H1 (cell line): ENCODE results near the gene WDR64. TPM values are rescaled to one million over a fixed set of nuclear protein-coding genes. Genes with fewer than 3 reads are reported as not detected.

Experiments used
- CTCF ChIA-PET: fragments of 300-600 bp; sonication (Branson Sonifier 250); formaldehyde crosslinking; loops from one replicate; lab custom pipeline; 2021; ENCODE audit not compliant: partially characterized antibody; lab: Charles Lee
- POLR2A ChIA-PET: fragments of 300-600 bp; sonication (Branson Sonifier 250); formaldehyde crosslinking; loops from one replicate; lab custom pipeline; 2021; ENCODE audit warnings: inconsistent platforms; ENCODE audit not compliant: partially characterized antibody; lab: Charles Lee
- DNase-seq, 2 experiments: peaks; one replicate each; pipeline versions ENCODE4 v3.0.0 to v3.0.0-alpha.2; 2010 to 2022; ENCODE audit warnings: low spot score in 2 of 2, low read depth in 1 of 2, mixed read lengths in 1 of 2
- FAIRE-seq: peaks from 2 replicates; lab custom pipeline; 2011; peaks lifted over from hg19 to GRCh38; lab: Jason Lieb, UNC
- H2AFZ ChIP-seq: 2 replicates; pipeline ENCODE4 v1.8.1; 2012; ENCODE audit warnings: low read length, inconsistent platforms
- H2AK5ac ChIP-seq: 2 replicates; pipeline ENCODE4 v1.6.1; 2013; ENCODE audit warnings: low read depth, low read length
- H2BK120ac ChIP-seq: replicated peaks from 2 replicates; pipeline ENCODE3; 2013; ENCODE audit warnings: low read depth, low read length, inconsistent platforms
- H2BK12ac ChIP-seq: 2 replicates; pipeline ENCODE4 v1.6.1; 2013; ENCODE audit warnings: low read depth, low read length
- H2BK15ac ChIP-seq: 2 replicates; pipeline ENCODE4 v1.6.1; 2013; ENCODE audit warnings: low read length
- H2BK20ac ChIP-seq: 2 replicates; pipeline ENCODE4 v1.6.1; 2013; ENCODE audit warnings: low read length
- H2BK5ac ChIP-seq: 2 replicates; pipeline ENCODE4 v1.6.1; 2013; ENCODE audit warnings: low read depth, low read length
- H3K14ac ChIP-seq: 2 replicates; pipeline ENCODE4 v1.6.1; 2013; ENCODE audit warnings: inconsistent platforms; ENCODE audit not compliant: insufficient read length
- H3K18ac ChIP-seq: 2 replicates; pipeline ENCODE4 v1.6.1; 2013; ENCODE audit warnings: low read length; ENCODE audit errors: extremely low read depth
- H3K23ac ChIP-seq: 2 replicates; pipeline ENCODE4 v1.6.1; 2013; ENCODE audit warnings: inconsistent platforms; ENCODE audit not compliant: insufficient read length
- H3K23me2 ChIP-seq: 2 replicates; pipeline ENCODE4 v1.6.1; 2013; ENCODE audit warnings: low read depth, low read length
- H3K27ac ChIP-seq: 2 replicates; pipeline ENCODE4 v1.6.1; 2011; ENCODE audit warnings: low read depth, low read length, inconsistent platforms
- H3K27me3 ChIP-seq, 4 experiments: replicated peaks in 1 of 4; 1 replicate in 1 of 4; 2 replicates in 3 of 4; pipeline versions ENCODE4 v1.6.1 to v1.8.1; 2011 to 2013; ENCODE audit warnings: low read length in 3 of 4, mild to moderate bottlenecking in 3 of 4, inconsistent platforms in 2 of 4, mixed read lengths in 2 of 4, moderate library complexity in 1 of 4; ENCODE audit not compliant: control insufficient read depth in 3 of 4, insufficient read depth in 3 of 4; ENCODE audit errors: extremely low read depth in 1 of 4
- H3K36me3 ChIP-seq, 4 experiments: 2 replicates each; pipeline versions ENCODE4 v1.6.1 to v1.8.1; 2011 to 2013; ENCODE audit warnings: mild to moderate bottlenecking in 4 of 4, low read length in 3 of 4, moderate library complexity in 2 of 4, control low read depth in 1 of 4, inconsistent platforms in 1 of 4; ENCODE audit not compliant: insufficient read depth in 4 of 4, control insufficient read depth in 2 of 4
- H3K4ac ChIP-seq: replicated peaks from 2 replicates; pipeline ENCODE3; 2013; ENCODE audit warnings: low read length, low read depth, mixed read lengths, inconsistent platforms; ENCODE audit not compliant: insufficient read length
- H3K4me1 ChIP-seq, 4 experiments: replicated peaks in 1 of 4; 1 replicate in 1 of 4; 2 replicates in 3 of 4; pipeline versions ENCODE4 v1.6.1 to v1.8.1; 2011 to 2013; ENCODE audit warnings: low read length in 3 of 4, inconsistent platforms in 2 of 4, mixed read lengths in 1 of 4; ENCODE audit not compliant: insufficient read depth in 4 of 4, control insufficient read depth in 3 of 4
- H3K4me2 ChIP-seq, 2 experiments: 2 replicates each; pipeline versions ENCODE4 v1.6.1 to v1.8.1; 2011 to 2013; ENCODE audit warnings: low read depth in 2 of 2, low read length in 2 of 2, control low read depth in 1 of 2, inconsistent platforms in 1 of 2, mild to moderate bottlenecking in 1 of 2; ENCODE audit not compliant: insufficient read depth in 1 of 2
- H3K4me3 ChIP-seq, 4 experiments: fragments of 200-600, 300-600 bp in 1 of 4; sonication (generic), shearing (Covaris generic), sonication (Bioruptor Twin) in 1 of 4; 2 replicates each; pipeline versions ENCODE4 v1.5.1 to v1.8.1; 2011 to 2016; ENCODE audit warnings: low read length in 4 of 4, low read depth in 3 of 4, control low read depth in 2 of 4, inconsistent platforms in 2 of 4, mild to moderate bottlenecking in 2 of 4, mixed read lengths in 1 of 4, moderate library complexity in 1 of 4; ENCODE audit not compliant: insufficient read depth in 2 of 4; ENCODE audit errors: extremely low read depth in 1 of 4
- H3K56ac ChIP-seq: replicated peaks from 2 replicates; pipeline ENCODE3; 2013; ENCODE audit warnings: low read depth, mild to moderate bottlenecking, mixed read lengths, low read length, inconsistent platforms; ENCODE audit not compliant: insufficient read length
- H3K79me1 ChIP-seq: 2 replicates; pipeline ENCODE4 v1.6.1; 2013; ENCODE audit warnings: low read depth, low read length, control low read depth
- H3K79me2 ChIP-seq, 2 experiments: 2 replicates each; pipeline versions ENCODE4 v1.6.1 to v1.8.1; 2012 to 2013; ENCODE audit warnings: low read length in 2 of 2, mild to moderate bottlenecking in 2 of 2, inconsistent platforms in 1 of 2; ENCODE audit not compliant: insufficient read depth in 2 of 2, control insufficient read depth in 1 of 2
- H3K9ac ChIP-seq, 4 experiments: replicated peaks in 1 of 4; 1 replicate in 1 of 4; 2 replicates in 3 of 4; pipeline versions ENCODE4 v1.6.1 to v1.8.1; 2011 to 2013; ENCODE audit warnings: low read depth in 3 of 4, low read length in 3 of 4, control low read depth in 2 of 4, mild to moderate bottlenecking in 2 of 4, moderate library complexity in 2 of 4, inconsistent platforms in 1 of 4; ENCODE audit errors: extremely low read depth in 1 of 4
- H3K9me3 ChIP-seq, 2 experiments: 2 replicates each; pipeline versions ENCODE4 v1.6.1 to v1.8.1; 2012 to 2013; ENCODE audit warnings: mild to moderate bottlenecking in 2 of 2, moderate library complexity in 2 of 2, control low read depth in 1 of 2, inconsistent platforms in 1 of 2, low read depth in 1 of 2, low read length in 1 of 2, mixed read lengths in 1 of 2; ENCODE audit not compliant: insufficient read depth in 2 of 2
- H4K20me1 ChIP-seq, 2 experiments: replicated peaks in 1 of 2; 2 replicates each; pipeline versions ENCODE3 to v1.8.1; 2011 to 2013; ENCODE audit warnings: inconsistent platforms in 2 of 2, low read length in 2 of 2, mild to moderate bottlenecking in 1 of 2; ENCODE audit not compliant: insufficient read depth in 2 of 2, control insufficient read depth in 1 of 2
- H4K5ac ChIP-seq: 2 replicates; pipeline ENCODE4 v1.6.1; 2013; ENCODE audit warnings: low read length, low read depth, mixed read lengths, inconsistent platforms; ENCODE audit not compliant: insufficient read length
- H4K8ac ChIP-seq: 2 replicates; pipeline ENCODE4 v1.8.0; 2013; ENCODE audit warnings: mild to moderate bottlenecking, moderate library complexity, low read length, inconsistent platforms; ENCODE audit not compliant: insufficient read depth; ENCODE audit errors: extremely low read depth
- H4K91ac ChIP-seq: replicated peaks from 2 replicates; pipeline ENCODE3; 2013; ENCODE audit warnings: low read length, mixed read lengths, inconsistent platforms; ENCODE audit not compliant: insufficient read length
- CHD1 ChIP-seq: IDR thresholded peaks from 2 replicates; pipeline ENCODE4 v1.6.1; 2012; ENCODE audit warnings: low read depth, low read length, improper control_type of control experiment
- GABPA ChIP-seq: IDR thresholded peaks from 2 replicates; pipeline ENCODE4 v1.6.1; 2011; ENCODE audit warnings: mild to moderate bottlenecking, low read length, moderate library complexity, borderline replicate concordance; ENCODE audit not compliant: insufficient read depth
- RAD21 ChIP-seq, 2 experiments: IDR thresholded peaks in 1 of 2; conservative IDR thresholded peaks in 1 of 2; 2 replicates each; pipeline ENCODE4 v1.6.1; 2011; ENCODE audit warnings: low read depth in 2 of 2, low read length in 2 of 2, improper control_type of control experiment in 1 of 2, inconsistent platforms in 1 of 2, mild to moderate bottlenecking in 1 of 2, moderate library complexity in 1 of 2
- RXRA ChIP-seq: IDR thresholded peaks from 2 replicates; pipeline ENCODE4 v1.6.1; 2011; ENCODE audit warnings: low read depth, mild to moderate bottlenecking, low read length, moderate library complexity; ENCODE audit not compliant: insufficient read depth
- YY1 ChIP-seq: IDR thresholded peaks from 2 replicates; pipeline ENCODE4 v1.6.1; 2011; ENCODE audit warnings: low read depth, mild to moderate bottlenecking, low read length
- WGBS, 2 experiments: shearing (Covaris generic) in 1 of 2; methylation state at CpG; one replicate each; pipeline versions ENCODE4 v1.1.6 to v1.1.7; 2013 to 2015; ENCODE audit warnings: low lambda C conversion rate in 2 of 2, mixed read lengths in 2 of 2, inconsistent platforms in 1 of 2, low coverage in 1 of 2, missing lambda C conversion rate in 1 of 2; ENCODE audit not compliant: insufficient replicate concordance in 2 of 2, insufficient coverage in 1 of 2, insufficient read length in 1 of 2; ENCODE audit errors: extremely low coverage in 1 of 2, missing lambda C conversion rate in 1 of 2; 5-methylcytosine and 5-hydroxymethylcytosine counted together
- polyA plus RNA-seq, 7 experiments: library from polyadenylated mRNA; depleted of rRNA in 3 of 7; stranded (reverse) in 5 of 7; unstranded in 2 of 7; fragments of >200 nt in 5 of 7; fragments of 200-250 nt in 2 of 7; gene quantifications; 1 replicate in 5 of 7; 2 replicates in 1 of 7; 4 replicates in 1 of 7; pipeline versions ENCODE4 v1.2.1 to v1.2.3, GENCODE V29; 2011 to 2013; ENCODE audit warnings: missing spikeins in 2 of 7, mixed read lengths in 2 of 7
- total RNA-seq: library from RNA; stranded (reverse); fragmentation: NEBNext Ultra II Directional; extraction: Animal tissue kit (Norgen Biotek cat#: 25700); gene quantifications from 2 replicates; pipeline ENCODE4 v1.2.1, GENCODE V29; 2021

The WDR64 gene
- total and polyA plus RNA-seq, 2 of the 8 experiments (the other 6 are each of a cell fraction or from before 2014, with no cell fraction given), result 0.02 TPM; not detected in 1

DNA sequence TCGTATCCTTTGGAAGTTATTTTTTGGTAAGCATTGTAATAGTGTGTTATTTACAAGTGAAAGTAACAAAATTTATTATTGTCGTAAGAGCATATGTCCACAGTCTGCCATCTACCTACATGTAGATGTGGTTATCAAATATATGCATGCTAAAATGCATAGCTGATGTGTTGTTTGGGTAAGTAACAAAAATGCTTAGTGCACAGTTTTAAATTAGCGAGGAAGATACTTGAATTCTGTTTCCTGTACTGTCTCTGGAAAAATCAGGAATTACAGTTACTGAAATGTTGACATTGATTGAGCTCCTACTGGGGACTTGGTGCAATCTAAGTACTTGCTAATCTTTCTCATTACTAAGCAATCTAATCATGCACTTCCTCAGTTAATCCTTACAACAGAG is 14.3 kb downstream of the WDR64 start:
- Histone ChIP-seq H3K9me3 (no peaks in the 10 kb centered on the region), H2BK15ac (no peak overlapping the region), H3K56ac (no peak overlapping the region), H2BK20ac (no peak overlapping the region), H3K4me1 (no peaks in the 10 kb centered on the region), H3K4me2 (no peak overlapping the region), H3K18ac (no peak overlapping the region), H3K23me2 (no peaks in the 10 kb centered on the region), H4K91ac (no peak overlapping the region), H3K9ac (no peak overlapping the region), H3K79me1 (no peaks in the 10 kb centered on the region), H3K36me3 (no peaks in the 10 kb centered on the region), H3K4ac (no peak overlapping the region), H3K27me3 (no peaks in the 10 kb centered on the region), H3K23ac (no peak overlapping the region), H2AK5ac (no peak overlapping the region), H4K8ac (no peak overlapping the region), H2BK12ac (no peak overlapping the region), H3K4me3 (no peak overlapping the region), H3K14ac (no peak overlapping the region), H3K27ac (no peak overlapping the region), H2BK5ac (no peak overlapping the region), H4K5ac (no peak overlapping the region), H2BK120ac (no peak overlapping the region), H2AFZ (no peak overlapping the region), H3K79me2 (no peaks in the 10 kb centered on the region), H4K20me1 (no peaks in the 10 kb centered on the region)
- WGBS, 2 experiments, result 91% methylated on average over 3 of the region's 3 CpGs; no CpG with 5 or more reads in 1 of the 2 experiments
- ChIA-PET POLR2A (no interaction called here), CTCF (no interaction called here)
- FAIRE-seq (no peak), DNase-seq (no peak)
- no peak for TF ChIP-seq RXRA
- TF ChIP-seq CHD1, result no peak
- TF ChIP-seq GABPA, result no peak
- no peak for TF ChIP-seq YY1
- no peak for TF ChIP-seq RAD21 (IDR thresholded peaks at IDR 0.05 in 1 of 2, conservative IDR thresholded peaks at IDR 0.05 in 1 of 2; ENCODE audit: low read depth in 2 of 2, low read length in 2 of 2)
